GM12878 (cell line): ENCODE data around the gene ITLN1. TPM values are rescaled to one million over a fixed set of nuclear protein-coding genes. Genes with fewer than 3 reads are reported as not detected.

Experiments used
- CUX1 ChIP-seq: IDR thresholded peaks from 2 replicates; pipeline ENCODE4 v1.6.1; 2012; ENCODE audit warnings: improper control_type of control experiment, low read depth, low read length; ENCODE audit not compliant: insufficient replicate concordance
- PRDM15 ChIP-seq: fragments of 450-650 bp; formaldehyde crosslinking; IDR thresholded peaks from 2 replicates; pipeline ENCODE4 v1.4.0; 2020; ENCODE audit warnings: mild to moderate bottlenecking, moderate library complexity
- RAD21 ChIP-seq: IDR thresholded peaks from 2 replicates; pipeline ENCODE4 v1.6.1; 2011; ENCODE audit warnings: mild to moderate bottlenecking, low read depth, low read length, moderate library complexity; ENCODE audit not compliant: insufficient read depth
- RCOR1 ChIP-seq: conservative IDR thresholded peaks from 2 replicates; pipeline ENCODE4 v1.6.1; 2012; ENCODE audit warnings: low read depth, low read length, improper control_type of control experiment
- SMC3 ChIP-seq: IDR thresholded peaks from 2 replicates; pipeline ENCODE4 v1.6.1; 2011; ENCODE audit warnings: low read length, improper control_type of control experiment, borderline replicate concordance
- ZNF384 ChIP-seq: IDR thresholded peaks from 2 replicates; pipeline ENCODE4 v1.6.1; 2012; ENCODE audit warnings: low read depth, mild to moderate bottlenecking, low read length, improper control_type of control experiment, borderline replicate concordance
- polyA plus RNA-seq, 11 experiments: library from polyadenylated mRNA; depleted of rRNA in 4 of 11; unstranded in 6 of 11; stranded (reverse) in 5 of 11; fragments of >200 nt; fragmentation: Nextera tagmentation in 4 of 11; fragmentation: Illumina TruSeq in 1 of 11; extraction: Ambion mirVana in 4 of 11; extraction: Trizol in 1 of 11; gene quantifications; 1 replicate in 1 of 11; 2 replicates in 10 of 11; pipeline versions ENCODE4 v1.2.1 to v1.2.3, GENCODE V29; 2011 to 2016; ENCODE audit warnings: inconsistent platforms in 2 of 11, missing spikeins in 2 of 11, low read depth in 1 of 11
- total RNA-seq, 4 experiments: library from RNA; depleted of rRNA in 3 of 4; stranded (reverse); fragments of >200 nt in 3 of 4; fragmentation: Illumina TruSeq in 1 of 4; extraction: Trizol in 1 of 4; gene quantifications; 2 replicates each; pipeline versions ENCODE4 v1.2.1 to v1.2.3, GENCODE V29; 2013 to 2021
- TF ChIP-seq, protein P1 (sequence below): fragments of 450-650 bp; IDR thresholded peaks from 2 replicates; pipeline ENCODE4 v1.6.1; 2017; ENCODE audit warnings: low read depth, mild to moderate bottlenecking, moderate library complexity

Gene ITLN1
- total and polyA plus RNA-seq, 10 of the 15 experiments (the other 5 are each of a cell fraction or from before 2014, with no cell fraction given), result not detected

- TF ChIP-seq PRDM15 (CRISPR knock-in tag) (no peak), RCOR1 (no peak), ZNF384 (peak; percentile 94), RAD21 (peak; percentile 94), SMC3 (peak; percentile 91), CUX1 (no peak)
- TF ChIP-seq, protein P1, sequence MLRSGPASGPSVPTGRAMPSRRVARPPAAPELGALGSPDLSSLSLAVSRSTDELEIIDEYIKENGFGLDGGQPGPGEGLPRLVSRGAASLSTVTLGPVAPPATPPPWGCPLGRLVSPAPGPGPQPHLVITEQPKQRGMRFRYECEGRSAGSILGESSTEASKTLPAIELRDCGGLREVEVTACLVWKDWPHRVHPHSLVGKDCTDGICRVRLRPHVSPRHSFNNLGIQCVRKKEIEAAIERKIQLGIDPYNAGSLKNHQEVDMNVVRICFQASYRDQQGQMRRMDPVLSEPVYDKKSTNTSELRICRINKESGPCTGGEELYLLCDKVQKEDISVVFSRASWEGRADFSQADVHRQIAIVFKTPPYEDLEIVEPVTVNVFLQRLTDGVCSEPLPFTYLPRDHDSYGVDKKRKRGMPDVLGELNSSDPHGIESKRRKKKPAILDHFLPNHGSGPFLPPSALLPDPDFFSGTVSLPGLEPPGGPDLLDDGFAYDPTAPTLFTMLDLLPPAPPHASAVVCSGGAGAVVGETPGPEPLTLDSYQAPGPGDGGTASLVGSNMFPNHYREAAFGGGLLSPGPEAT, result no peak
- TF ChIP-seq, all 136 proteins: peak for 4
Observed at GRCh38 chr1:160834945-160835565, 49.9 kb downstream of the ITLN1 start (continued).
